Measurements from ENCODE around the gene NRCAM. TPM values are rescaled to one million over a fixed set of nuclear protein-coding genes. Genes with fewer than 3 reads are reported as not detected.

Gene NRCAM
- total RNA-seq, 6 experiments from 2014 or later = 0.27 to 0.51 (median 0.40) TPM

- Mint-ChIP-seq H3K27ac (no peak overlapping the region), H3K27me3 (ENCODE audit: insufficient read depth) (peaks cover 4% of the 10 kb centered on the region; the same call in 1 of the 2 replicates), H3K36me3 (ENCODE audit: low read depth) (no peaks in the 10 kb centered on the region), H3K4me1 (ENCODE audit: low read depth) (peaks cover 25% of the 10 kb centered on the region), H3K4me3 (no peak overlapping the region), H3K9me3 (no peaks in the 10 kb centered on the region)
- DNase-seq = no peak
- TF ChIP-seq CTCF (IDR thresholded peaks at IDR 0.05) = no peak
Measured at GRCh38 chr7:108197371-108198091, 258.7 kb downstream of the NRCAM start.

GRCh38 chr7:108196004-108196403 is 260.2 kb downstream of the NRCAM start:
- peak; percentile 6 for DNase-seq
- no peaks in the 10 kb centered on the region for H3K9me3 Mint-ChIP-seq

GRCh38 chr7:108193594-108194498 is 262.4 kb downstream of the NRCAM start:
- Mint-ChIP-seq H3K36me3 (ENCODE audit: low read depth) (no peaks in the 10 kb centered on the region), H3K4me3 (no peak overlapping the region), H3K27me3 (ENCODE audit: insufficient read depth) (no peaks in the 10 kb centered on the region), H3K9me3 (no peaks in the 10 kb centered on the region), H3K27ac (no peak overlapping the region), H3K4me1 (ENCODE audit: low read depth) (peaks cover 28% of the 10 kb centered on the region)
- no peak for TF ChIP-seq CTCF (IDR thresholded peaks at IDR 0.05)
- DNase-seq = no peak

More at GRCh38 chr7:108196004-108196403, 260.2 kb downstream of the NRCAM start:
- TF ChIP-seq CTCF (IDR thresholded peaks at IDR 0.05) = no peak
- Mint-ChIP-seq H3K27me3 (ENCODE audit: insufficient read depth) (peaks cover 4% of the 10 kb centered on the region; the same call in 1 of the 2 replicates), H3K4me3 (no peak overlapping the region), H3K4me1 (ENCODE audit: low read depth) (peaks cover 28% of the 10 kb centered on the region), H3K36me3 (ENCODE audit: low read depth) (no peaks in the 10 kb centered on the region), H3K27ac (no peak overlapping the region)

GRCh38 chr7:108190891-108191290 is 265.3 kb downstream of the NRCAM start:
- H3K9me3 Mint-ChIP-seq = no peaks in the 10 kb centered on the region
- H3K4me3 Mint-ChIP-seq = no peak overlapping the region
- no peak for DNase-seq
- TF ChIP-seq CTCF (IDR thresholded peaks at IDR 0.05) = no peak
- no peak overlapping the region for H3K27ac Mint-ChIP-seq
- no peaks in the 10 kb centered on the region for H3K36me3 Mint-ChIP-seq (ENCODE audit: low read depth)
- H3K27me3 Mint-ChIP-seq (ENCODE audit: insufficient read depth) = no peaks in the 10 kb centered on the region
- H3K4me1 Mint-ChIP-seq (ENCODE audit: low read depth) = peaks cover 22% of the 10 kb centered on the region

- Mint-ChIP-seq H3K4me3 (no peak overlapping the region), H3K9me3 (no peaks in the 10 kb centered on the region), H3K27ac (no peak overlapping the region), H3K4me1 (ENCODE audit: low read depth) (peaks cover 17% of the 10 kb centered on the region), H3K36me3 (ENCODE audit: low read depth) (no peaks in the 10 kb centered on the region), H3K27me3 (ENCODE audit: insufficient read depth) (no peaks in the 10 kb centered on the region)
- no peak for TF ChIP-seq CTCF (IDR thresholded peaks at IDR 0.05)
- no peak for DNase-seq
Measured at GRCh38 chr7:108189733-108190388, 266.4 kb downstream of the NRCAM start.
